Glutamatergic neuron (in vitro differentiated cells): ENCODE data around the gene STAG1. TPM values are rescaled to one million over a fixed set of nuclear protein-coding genes. Genes with fewer than 3 reads are reported as not detected.

Source experiments
- DNase-seq: peaks from one replicate; pipeline ENCODE4 v3.0.0; 2022
- H3K27ac Mint-ChIP-seq: one replicate; pipeline ENCODE4 v1.8.0; 2020; ENCODE audit warnings: mild to moderate bottlenecking, mixed read lengths, inconsistent platforms; ENCODE audit not compliant: unreplicated experiment
- H3K27me3 Mint-ChIP-seq: one replicate; pipeline ENCODE4 v1.8.0; 2020; ENCODE audit warnings: mild to moderate bottlenecking, moderate library complexity, mixed read lengths, inconsistent platforms; ENCODE audit not compliant: unreplicated experiment
- H3K36me3 Mint-ChIP-seq: one replicate; pipeline ENCODE4 v1.8.0; 2020; ENCODE audit warnings: mild to moderate bottlenecking, mixed read lengths, inconsistent platforms; ENCODE audit not compliant: unreplicated experiment
- H3K4me1 Mint-ChIP-seq: one replicate; pipeline ENCODE4 v1.8.0; 2020; ENCODE audit warnings: mild to moderate bottlenecking, low read depth, mixed read lengths, inconsistent platforms; ENCODE audit not compliant: unreplicated experiment
- H3K4me3 Mint-ChIP-seq: one replicate; pipeline ENCODE4 v1.8.0; 2020; ENCODE audit warnings: mild to moderate bottlenecking, mixed read lengths, inconsistent platforms; ENCODE audit not compliant: unreplicated experiment
- H3K9me3 Mint-ChIP-seq: one replicate; pipeline ENCODE4 v1.8.0; 2020; ENCODE audit warnings: mild to moderate bottlenecking, moderate library complexity, mixed read lengths, inconsistent platforms; ENCODE audit not compliant: unreplicated experiment
- total RNA-seq: library from RNA; stranded (reverse); fragmentation: NEBNext Ultra II Directional; extraction: Animal tissue kit (Norgen Biotek cat#: 25700); gene quantifications from one replicate; pipeline ENCODE4 v1.2.1, GENCODE V29; 2021; ENCODE audit not compliant: unreplicated experiment
- TF ChIP-seq, protein P1 (sequence below): fragments of 200-600 bp; sonication (generic); IDR thresholded peaks from one replicate; pipeline ENCODE4 v1.5.0; 2021; ENCODE audit not compliant: partially characterized antibody, unreplicated experiment

The STAG1 gene
- total RNA-seq, 1 donor from 2014 or later, result 22.8 TPM

DNA sequence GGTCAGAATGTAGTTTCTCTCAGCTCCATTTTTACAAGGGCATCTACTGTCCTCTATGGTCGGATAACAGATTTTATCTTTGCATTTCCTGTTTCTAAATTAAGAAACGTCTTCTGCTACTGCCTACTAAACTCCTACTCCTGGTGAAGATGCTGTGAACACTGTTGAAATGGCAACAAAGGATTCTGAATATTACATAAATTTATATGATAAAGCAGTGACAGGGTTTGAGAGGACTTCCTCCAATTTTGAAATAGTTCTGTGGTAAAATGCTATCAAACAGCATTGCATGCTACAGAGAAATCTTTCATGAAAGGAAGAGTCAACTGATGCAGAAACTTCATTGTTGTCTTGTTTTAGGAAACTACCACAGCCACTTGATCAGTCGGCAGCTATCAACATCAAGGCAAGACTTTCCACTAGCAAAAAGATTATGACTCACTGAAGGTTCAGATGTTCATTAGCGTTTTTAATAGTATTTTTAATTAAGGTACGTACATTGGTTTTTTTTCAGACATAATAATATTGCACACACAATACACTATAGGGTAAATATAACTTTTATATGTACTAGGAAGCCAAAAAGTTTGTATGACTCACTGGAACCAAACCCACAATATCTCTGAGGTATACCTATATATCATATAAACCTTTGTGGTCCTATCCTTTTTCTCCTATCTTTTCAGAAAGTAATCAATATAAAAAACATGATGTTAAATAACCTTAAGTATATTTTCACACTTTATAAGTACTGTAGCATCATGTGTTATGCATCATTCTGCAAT is 156.1 kb downstream of the STAG1 start:
- Mint-ChIP-seq H3K27ac (no peak overlapping the region), H3K9me3 (no peaks in the 10 kb centered on the region)
- DNase-seq, result no peak

DNA sequence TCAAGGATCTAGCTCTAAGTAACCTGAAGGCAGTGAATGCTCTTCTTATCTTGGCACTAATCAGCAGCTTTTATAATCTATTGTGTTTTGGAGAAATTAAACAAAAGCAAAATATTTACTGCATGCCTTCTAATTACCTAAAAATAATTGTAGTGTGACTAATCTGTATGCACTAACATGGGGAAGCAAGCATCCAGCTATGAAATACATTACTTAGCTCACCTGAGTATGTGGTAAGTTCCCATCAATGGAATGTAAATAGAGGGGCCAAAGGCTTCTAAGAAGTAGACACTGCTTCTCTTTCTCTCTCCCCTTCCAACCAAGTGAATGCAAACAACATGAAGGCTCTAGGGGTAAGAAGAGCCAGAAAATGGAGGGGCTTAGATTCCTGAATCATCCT is 165.6 kb downstream of the STAG1 start:
- TF ChIP-seq, protein P1, sequence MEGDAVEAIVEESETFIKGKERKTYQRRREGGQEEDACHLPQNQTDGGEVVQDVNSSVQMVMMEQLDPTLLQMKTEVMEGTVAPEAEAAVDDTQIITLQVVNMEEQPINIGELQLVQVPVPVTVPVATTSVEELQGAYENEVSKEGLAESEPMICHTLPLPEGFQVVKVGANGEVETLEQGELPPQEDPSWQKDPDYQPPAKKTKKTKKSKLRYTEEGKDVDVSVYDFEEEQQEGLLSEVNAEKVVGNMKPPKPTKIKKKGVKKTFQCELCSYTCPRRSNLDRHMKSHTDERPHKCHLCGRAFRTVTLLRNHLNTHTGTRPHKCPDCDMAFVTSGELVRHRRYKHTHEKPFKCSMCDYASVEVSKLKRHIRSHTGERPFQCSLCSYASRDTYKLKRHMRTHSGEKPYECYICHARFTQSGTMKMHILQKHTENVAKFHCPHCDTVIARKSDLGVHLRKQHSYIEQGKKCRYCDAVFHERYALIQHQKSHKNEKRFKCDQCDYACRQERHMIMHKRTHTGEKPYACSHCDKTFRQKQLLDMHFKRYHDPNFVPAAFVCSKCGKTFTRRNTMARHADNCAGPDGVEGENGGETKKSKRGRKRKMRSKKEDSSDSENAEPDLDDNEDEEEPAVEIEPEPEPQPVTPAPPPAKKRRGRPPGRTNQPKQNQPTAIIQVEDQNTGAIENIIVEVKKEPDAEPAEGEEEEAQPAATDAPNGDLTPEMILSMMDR, result no peak
- no peaks in the 10 kb centered on the region for H3K9me3 Mint-ChIP-seq
- no peaks in the 10 kb centered on the region for H3K27me3 Mint-ChIP-seq
- no peak overlapping the region for H3K27ac Mint-ChIP-seq
- no peak overlapping the region for H3K4me3 Mint-ChIP-seq
- no peaks in the 10 kb centered on the region for H3K4me1 Mint-ChIP-seq
- no peak for DNase-seq
- no peaks in the 10 kb centered on the region for H3K36me3 Mint-ChIP-seq

More for the DNA sequence above, 156.1 kb downstream of the STAG1 start:
- Mint-ChIP-seq H3K4me3 (no peak overlapping the region), H3K36me3 (no peaks in the 10 kb centered on the region), H3K4me1 (no peaks in the 10 kb centered on the region), H3K27me3 (no peaks in the 10 kb centered on the region)
- TF ChIP-seq, protein P1, result no peak

DNA sequence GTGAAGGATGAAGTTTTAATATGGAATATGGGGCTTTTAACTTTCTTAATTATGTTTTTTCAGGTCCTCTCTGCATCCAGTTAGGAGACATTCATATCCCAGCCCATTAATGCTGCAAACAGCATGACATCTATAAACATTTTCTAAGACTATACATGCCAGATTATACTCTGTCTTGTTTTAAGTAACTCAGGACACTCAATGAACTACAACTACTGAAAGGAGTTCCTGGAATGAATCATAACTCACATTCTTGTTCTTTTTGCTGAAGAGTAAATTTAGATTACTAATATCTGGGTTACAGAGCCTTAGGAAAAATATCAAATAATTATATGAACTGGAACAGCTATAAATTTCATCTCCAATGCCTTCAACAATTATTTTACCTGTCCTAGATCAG is 167.4 kb downstream of the STAG1 start:
- no peaks in the 10 kb centered on the region for H3K4me1 Mint-ChIP-seq
- no peaks in the 10 kb centered on the region for H3K27me3 Mint-ChIP-seq
- no peaks in the 10 kb centered on the region for H3K36me3 Mint-ChIP-seq
- no peak overlapping the region for H3K27ac Mint-ChIP-seq
- H3K4me3 Mint-ChIP-seq, result no peak overlapping the region
- H3K9me3 Mint-ChIP-seq, result no peaks in the 10 kb centered on the region
- TF ChIP-seq, protein P1, result no peak
- no peak for DNase-seq

DNA sequence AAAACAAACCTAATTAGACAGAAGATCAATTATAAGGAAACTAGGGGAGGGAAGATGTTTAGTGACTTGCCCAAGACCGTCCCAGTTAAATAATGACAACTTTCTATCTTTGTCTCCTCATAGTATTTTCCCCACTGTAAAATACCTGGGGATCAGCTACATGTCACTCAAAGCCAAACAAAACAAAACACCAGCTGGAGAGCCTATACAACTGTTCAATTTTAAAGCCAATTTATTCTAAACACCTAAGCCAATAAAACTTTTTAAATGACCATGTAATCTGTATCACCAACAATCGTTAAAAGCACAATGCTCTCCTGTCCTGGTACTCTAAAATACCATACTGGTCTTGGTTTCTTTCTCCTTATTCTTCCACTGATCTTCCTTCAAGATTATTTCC is 168.4 kb downstream of the STAG1 start:
- Mint-ChIP-seq H3K4me1 (no peaks in the 10 kb centered on the region), H3K4me3 (no peak overlapping the region), H3K27ac (no peak overlapping the region), H3K27me3 (no peaks in the 10 kb centered on the region), H3K9me3 (no peaks in the 10 kb centered on the region), H3K36me3 (no peaks in the 10 kb centered on the region)
- DNase-seq, result no peak
- TF ChIP-seq, protein P1, result no peak

DNA sequence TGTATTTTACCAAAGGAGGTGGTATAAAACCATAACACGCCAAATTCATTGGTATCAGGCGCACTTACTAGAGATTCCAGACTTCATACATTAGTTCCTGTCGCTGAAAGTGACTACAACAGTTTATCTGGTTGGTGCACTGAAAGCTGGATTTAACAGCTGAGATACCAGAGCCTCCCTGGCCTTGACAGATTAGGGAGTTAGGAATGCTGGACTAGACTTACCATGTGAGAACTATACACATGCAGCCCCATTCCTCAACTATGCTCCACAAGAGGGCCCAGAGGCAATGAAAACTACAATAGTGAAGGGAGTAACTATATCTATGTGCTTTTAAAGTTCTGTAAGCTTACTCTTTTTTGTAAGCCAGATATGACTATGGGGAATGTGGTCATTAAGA is 174.4 kb downstream of the STAG1 start:
- Mint-ChIP-seq H3K27me3 (no peaks in the 10 kb centered on the region), H3K27ac (no peak overlapping the region)

More for the DNA sequence above, 174.4 kb downstream of the STAG1 start:
- DNase-seq, result no peak
- H3K4me3 Mint-ChIP-seq, result no peak overlapping the region
- TF ChIP-seq, protein P1, result no peak
- no peaks in the 10 kb centered on the region for H3K4me1 Mint-ChIP-seq
- H3K36me3 Mint-ChIP-seq, result no peaks in the 10 kb centered on the region
- no peaks in the 10 kb centered on the region for H3K9me3 Mint-ChIP-seq
